Measurements from ENCODE around the gene NPM1. TPM values are rescaled to one million over a fixed set of nuclear protein-coding genes. Genes with fewer than 3 reads are reported as not detected.

Gene NPM1
- total RNA-seq, 1 experiment from 2014 or later: 3,122 TPM

DNA sequence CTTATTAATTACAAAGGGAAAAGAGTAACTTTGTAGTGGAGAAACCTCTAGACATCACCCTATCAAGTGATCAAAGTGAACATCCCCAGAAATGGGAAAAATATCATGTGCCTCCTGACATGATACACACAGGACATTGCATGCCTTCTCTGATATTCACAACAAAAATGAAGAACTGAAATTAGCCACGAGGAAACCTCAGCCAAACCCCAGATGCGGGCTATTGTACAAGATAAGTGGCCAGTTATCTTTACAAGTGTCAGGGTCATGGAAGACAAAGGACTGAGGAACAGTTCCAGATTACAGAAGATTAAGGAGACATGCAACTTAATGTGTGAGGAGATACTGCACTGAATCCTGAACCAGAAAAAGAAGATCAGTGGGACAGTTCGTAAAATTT is 23.8 kb upstream of the NPM1 start:
- no peak for TF ChIP-seq CTCF (conservative IDR thresholded peaks at IDR 0.05)
- Histone ChIP-seq H4K91ac (ENCODE audit: insufficient read length, low read depth, low read length) (no peak overlapping the region), H3K27ac (ENCODE audit: insufficient read length, low read depth, low read length) (no peak overlapping the region), H4K5ac (ENCODE audit: insufficient read length, low read depth, low read length) (no peak overlapping the region), H3K56ac (ENCODE audit: insufficient read length, low read depth, low read length) (no peak overlapping the region), H3K9ac (ENCODE audit: extremely low read depth, insufficient read length, low read length) (no peak overlapping the region), H3K9me3 (ENCODE audit: control insufficient read depth, low read depth, low read length) (no peaks in the 10 kb centered on the region), H3K4me1 (ENCODE audit: insufficient read depth, low read length) (no peaks in the 10 kb centered on the region), H3K23ac (ENCODE audit: insufficient read length, low read depth, low read length) (no peak overlapping the region), H3K14ac (ENCODE audit: insufficient read depth, low read length) (no peak overlapping the region), H2BK12ac (ENCODE audit: insufficient read length, low read depth, low read length) (no peak overlapping the region), H2BK15ac (ENCODE audit: low read depth, low read length) (no peak overlapping the region), H3K4ac (ENCODE audit: low read depth, low read length) (no peak overlapping the region), H3K4me2 (ENCODE audit: insufficient read depth, insufficient read length, low read length) (no peak overlapping the region), H2BK120ac (ENCODE audit: low read depth, low read length, poor library complexity, severe bottlenecking) (no peak overlapping the region), H2AK5ac (ENCODE audit: insufficient read length, low read length) (no peak overlapping the region), H2BK20ac (ENCODE audit: low read depth, low read length, poor library complexity, severe bottlenecking) (no peak overlapping the region), H4K20me1 (ENCODE audit: control insufficient read depth, insufficient read depth, insufficient read length) (no peaks in the 10 kb centered on the region), H3K79me2 (ENCODE audit: insufficient read depth, low read length) (no peaks in the 10 kb centered on the region), H2AFZ (ENCODE audit: low read length) (no peak overlapping the region), H3K79me1 (ENCODE audit: insufficient read depth, low read depth, low read length, poor library complexity, severe bottlenecking) (no peaks in the 10 kb centered on the region), H4K8ac (replicated peaks; ENCODE audit: insufficient read length, low read depth, low read length) (no peak overlapping the region), H3K18ac (ENCODE audit: insufficient read length, low read depth, low read length) (no peak overlapping the region), H3K27me3 (ENCODE audit: insufficient read depth, low read length) (no peaks in the 10 kb centered on the region), H2BK5ac (ENCODE audit: insufficient read length, low read length) (no peak overlapping the region), H3T11ph (ENCODE audit: low read length) (no peak overlapping the region), H3K23me2 (ENCODE audit: insufficient read length, low read depth, low read length, poor library complexity, severe bottlenecking) (no peaks in the 10 kb centered on the region)
- H3K9me3 Mint-ChIP-seq: no peaks in the 10 kb centered on the region
- no peak overlapping the region for H3K4me3 Mint-ChIP-seq
- H3K4me1 Mint-ChIP-seq: peaks cover 6 to 7% of the 10 kb centered on the region in 2 experiments
- H3K27ac Mint-ChIP-seq: no peak overlapping the region
- H3K27me3 Mint-ChIP-seq (ENCODE audit: low read depth): peaks cover 5% of the 10 kb centered on the region
- H3K36me3 Mint-ChIP-seq (ENCODE audit: insufficient read depth in 1 of 3, low read depth in 3 of 3): no peaks in the 10 kb centered on the region
- no CpG with 5 or more reads among the region's 3 CpGs for WGBS (ENCODE audit: extremely low coverage, insufficient read length, low lambda C conversion rate)
- no peak for DNase-seq
